H9 (cell line): ENCODE measurements around the gene SHISA7. TPM values are rescaled to one million over a fixed set of nuclear protein-coding genes. Genes with fewer than 3 reads are reported as not detected.

ENCODE experiments used
- DNase-seq: peaks from one replicate; pipeline ENCODE4 v3.0.0-alpha.2; 2017
- H2AFZ ChIP-seq: one replicate; pipeline ENCODE4 v1.6.1; 2013; ENCODE audit warnings: mild to moderate bottlenecking, low read length, control low read depth, moderate library complexity
- H2AK5ac ChIP-seq: 2 replicates; pipeline ENCODE4 v1.6.1; 2013; ENCODE audit warnings: low read length, control low read depth, mixed read lengths; ENCODE audit not compliant: insufficient read length
- H2BK120ac ChIP-seq: one replicate; pipeline ENCODE4 v1.6.1; 2013; ENCODE audit warnings: low read depth, mild to moderate bottlenecking, low read length, control low read depth, inconsistent platforms; ENCODE audit not compliant: poor library complexity, severe bottlenecking
- H2BK12ac ChIP-seq: 2 replicates; pipeline ENCODE4 v1.6.1; 2013; ENCODE audit warnings: low read length, control low read depth, mixed read lengths, low read depth; ENCODE audit not compliant: insufficient read length
- H2BK15ac ChIP-seq: 2 replicates; pipeline ENCODE4 v1.6.1; 2013; ENCODE audit warnings: low read depth, low read length, control low read depth
- H2BK20ac ChIP-seq: one replicate; pipeline ENCODE4 v1.6.1; 2013; ENCODE audit warnings: low read depth, mild to moderate bottlenecking, low read length, control low read depth, inconsistent platforms; ENCODE audit not compliant: poor library complexity, severe bottlenecking
- H2BK5ac ChIP-seq: 2 replicates; pipeline ENCODE4 v1.6.1; 2013; ENCODE audit warnings: low read length, control low read depth, mixed read lengths; ENCODE audit not compliant: insufficient read length
- H3K14ac ChIP-seq: 2 replicates; pipeline ENCODE4 v1.6.1; 2013; ENCODE audit warnings: low read length, control low read depth; ENCODE audit not compliant: insufficient read depth
- H3K18ac ChIP-seq: 2 replicates; pipeline ENCODE4 v1.6.1; 2013; ENCODE audit warnings: low read depth, mild to moderate bottlenecking, mixed read lengths, low read length, control low read depth; ENCODE audit not compliant: insufficient read length
- H3K23ac ChIP-seq: 2 replicates; pipeline ENCODE4 v1.6.1; 2013; ENCODE audit warnings: low read length, control low read depth, mixed read lengths, low read depth; ENCODE audit not compliant: insufficient read length
- H3K23me2 ChIP-seq: 2 replicates; pipeline ENCODE4 v1.6.1; 2013; ENCODE audit warnings: low read depth, mild to moderate bottlenecking, mixed read lengths, low read length, control low read depth; ENCODE audit not compliant: insufficient read length, poor library complexity, severe bottlenecking
- H3K27ac ChIP-seq: 2 replicates; pipeline ENCODE4 v1.5.1; 2013; ENCODE audit warnings: low read length, control low read depth, mixed read lengths, low read depth; ENCODE audit not compliant: insufficient read length
- H3K27me3 ChIP-seq: 2 replicates; pipeline ENCODE4 v1.6.1; 2013; ENCODE audit warnings: low read length, control low read depth, inconsistent platforms; ENCODE audit not compliant: insufficient read depth
- H3K4ac ChIP-seq: 2 replicates; pipeline ENCODE4 v1.6.1; 2013; ENCODE audit warnings: low read depth, mild to moderate bottlenecking, control low read depth, inconsistent platforms, low read length, moderate library complexity
- H3K4me1 ChIP-seq: 2 replicates; pipeline ENCODE4 v1.6.1; 2013; ENCODE audit warnings: low read length, control low read depth, inconsistent platforms; ENCODE audit not compliant: insufficient read depth
- H3K4me2 ChIP-seq: 2 replicates; pipeline ENCODE4 v1.6.1; 2013; ENCODE audit warnings: low read length, control low read depth, mixed read lengths; ENCODE audit not compliant: insufficient read length, insufficient read depth
- H3K56ac ChIP-seq: 2 replicates; pipeline ENCODE4 v1.6.1; 2013; ENCODE audit warnings: low read depth, mild to moderate bottlenecking, mixed read lengths, low read length, control low read depth; ENCODE audit not compliant: insufficient read length
- H3K79me1 ChIP-seq: 2 replicates; pipeline ENCODE4 v1.6.1; 2013; ENCODE audit warnings: low read depth, mild to moderate bottlenecking, moderate library complexity, low read length, control low read depth, inconsistent platforms; ENCODE audit not compliant: insufficient read depth, poor library complexity, severe bottlenecking
- H3K79me2 ChIP-seq: 2 replicates; pipeline ENCODE4 v1.6.1; 2013; ENCODE audit warnings: low read length, control low read depth, inconsistent platforms; ENCODE audit not compliant: insufficient read depth
- H3K9ac ChIP-seq: 2 replicates; pipeline ENCODE4 v1.6.1; 2013; ENCODE audit warnings: low read length, control low read depth, mixed read lengths; ENCODE audit not compliant: insufficient read length; ENCODE audit errors: extremely low read depth
- H3K9me3 ChIP-seq: one replicate; pipeline ENCODE4 v1.6.1; 2013; ENCODE audit warnings: low read depth, low read length, inconsistent platforms; ENCODE audit not compliant: control insufficient read depth
- H3T11ph ChIP-seq: one replicate; pipeline ENCODE4 v1.6.1; 2013; ENCODE audit warnings: mild to moderate bottlenecking, low read length, control low read depth, inconsistent platforms
- H4K20me1 ChIP-seq: one replicate; pipeline ENCODE4 v1.6.1; 2013; ENCODE audit not compliant: control insufficient read depth, insufficient read length, insufficient read depth
- H4K5ac ChIP-seq: 2 replicates; pipeline ENCODE4 v1.6.1; 2013; ENCODE audit warnings: low read depth, mild to moderate bottlenecking, mixed read lengths, low read length, control low read depth; ENCODE audit not compliant: insufficient read length
- H4K8ac ChIP-seq: replicated peaks from 2 replicates; pipeline ENCODE4 v1.6.1; 2013; ENCODE audit warnings: low read length, control low read depth, mixed read lengths, low read depth; ENCODE audit not compliant: insufficient read length
- H4K91ac ChIP-seq: 2 replicates; pipeline ENCODE4 v1.6.1; 2013; ENCODE audit warnings: low read depth, mild to moderate bottlenecking, moderate library complexity, mixed read lengths, low read length, control low read depth; ENCODE audit not compliant: insufficient read length
- H3K27ac Mint-ChIP-seq, 3 experiments: 2 replicates in 2 of 3; 3 replicates in 1 of 3; pipeline ENCODE4 v1.8.0; 2020 to 2021; ENCODE audit warnings: mixed read lengths in 3 of 3, mild to moderate bottlenecking in 1 of 3, moderate library complexity in 1 of 3
- H3K27me3 Mint-ChIP-seq: 2 replicates; pipeline ENCODE4 v1.8.0; 2021; ENCODE audit warnings: low read depth, mild to moderate bottlenecking, moderate library complexity, mixed read lengths
- H3K36me3 Mint-ChIP-seq, 3 experiments: 2 replicates in 2 of 3; 3 replicates in 1 of 3; pipeline ENCODE4 v1.8.0; 2020 to 2021; ENCODE audit warnings: low read depth in 3 of 3, mixed read lengths in 3 of 3; ENCODE audit not compliant: insufficient read depth in 1 of 3
- H3K4me1 Mint-ChIP-seq, 2 experiments: 2 replicates each; pipeline ENCODE4 v1.8.0; 2020; ENCODE audit warnings: mixed read lengths in 2 of 2
- H3K4me3 Mint-ChIP-seq, 2 experiments: 2 replicates in 1 of 2; 3 replicates in 1 of 2; pipeline ENCODE4 v1.8.0; 2020 to 2021; ENCODE audit warnings: mild to moderate bottlenecking in 2 of 2, mixed read lengths in 2 of 2, moderate library complexity in 1 of 2
- H3K9me3 Mint-ChIP-seq, 2 experiments: 2 replicates in 1 of 2; 3 replicates in 1 of 2; pipeline ENCODE4 v1.8.0; 2020; ENCODE audit warnings: mild to moderate bottlenecking in 2 of 2, mixed read lengths in 2 of 2, moderate library complexity in 1 of 2
- CTCF ChIP-seq: fragments of 200-600 bp; sonication (generic); conservative IDR thresholded peaks from 3 replicates; pipeline ENCODE4 v1.8.0; 2021; ENCODE audit warnings: antibody characterized with exemption, mild to moderate bottlenecking
- WGBS: extraction: QIAGEN DNeasy Blood & Tissue Kit; methylation state at CpG from one replicate; pipeline ENCODE4 v1.1.7; 2013; ENCODE audit warnings: missing lambda C conversion rate, low lambda C conversion rate, mixed read lengths; ENCODE audit not compliant: insufficient read length; ENCODE audit errors: extremely low coverage; 5-methylcytosine and 5-hydroxymethylcytosine counted together
- total RNA-seq: library from RNA; stranded (reverse); gene quantifications from 2 replicates; pipeline ENCODE4 v1.2.1, GENCODE V29; 2021

Gene SHISA7
- total RNA-seq, 1 experiment from 2014 or later: 0.31 TPM

GRCh38 chr19:55471266-55471665 is 28.2 kb upstream of the SHISA7 start:
- H3K9ac ChIP-seq: no peak overlapping the region

More at GRCh38 chr19:55471266-55471665, 28.2 kb upstream of the SHISA7 start:
- H3K79me1 ChIP-seq: no peaks in the 10 kb centered on the region
- WGBS: no CpG with 5 or more reads among the region's 13 CpGs
- no peaks in the 10 kb centered on the region for H3K9me3 ChIP-seq
- H3T11ph ChIP-seq: no peak overlapping the region
- TF ChIP-seq CTCF: no peak
- no peak overlapping the region for H2BK20ac ChIP-seq
- H2AFZ ChIP-seq: no peak overlapping the region
- H4K91ac ChIP-seq: no peak overlapping the region
- H3K56ac ChIP-seq: no peak overlapping the region
- H4K20me1 ChIP-seq: no peaks in the 10 kb centered on the region
- Mint-ChIP-seq H3K4me3 (no peak overlapping the region), H3K36me3 (no peaks in the 10 kb centered on the region; a peak in 1 of 7 replicates), H3K27ac (no peak overlapping the region), H3K9me3 (no peaks in the 10 kb centered on the region; a peak in 1 of 5 replicates), H3K27me3 (peaks cover 5% of the 10 kb centered on the region), H3K4me1 (peaks cover 21 to 38% of the 10 kb centered on the region in 2 experiments)
- H3K27ac ChIP-seq: no peak overlapping the region
- no peak overlapping the region for H3K14ac ChIP-seq
- H3K4me2 ChIP-seq: no peak overlapping the region
- no peak overlapping the region for H3K18ac ChIP-seq
- no peak overlapping the region for H3K4ac ChIP-seq
- no peak overlapping the region for H2BK120ac ChIP-seq
- H3K79me2 ChIP-seq: no peaks in the 10 kb centered on the region
- no peak for DNase-seq
- no peaks in the 10 kb centered on the region for H3K27me3 ChIP-seq
- H2BK15ac ChIP-seq: no peak overlapping the region
- no peak overlapping the region for H4K8ac ChIP-seq
- H2AK5ac ChIP-seq: no peak overlapping the region
- H2BK12ac ChIP-seq: no peak overlapping the region
- H3K23me2 ChIP-seq: peaks cover 2% of the 10 kb centered on the region
- no peak overlapping the region for H2BK5ac ChIP-seq
- H4K5ac ChIP-seq: no peak overlapping the region
- H3K23ac ChIP-seq: no peak overlapping the region
- no peaks in the 10 kb centered on the region; the same call in 1 of the 2 replicates for H3K4me1 ChIP-seq
